AG10803 (cell line): ENCODE measurements around the gene CDK5RAP2.
"Not testable (repeated sequence)": the region's sequence is repeated elsewhere in the genome, so short reads cannot be mapped to it uniquely, and the experiment has no call there.

Experiments used
- DNase-seq: peaks from one replicate; pipeline ENCODE4 v3.0.0; 2010; ENCODE audit warnings: low read depth
- H3K4me3 ChIP-seq: 2 replicates; pipeline ENCODE4 v1.5.1; 2011; ENCODE audit warnings: mild to moderate bottlenecking, low read length, control low read depth
- CTCF ChIP-seq: conservative IDR thresholded peaks from 2 replicates; pipeline ENCODE4 v1.5.1; 2011; ENCODE audit warnings: mild to moderate bottlenecking, low read length, control low read depth, inconsistent platforms

CDK5RAP2 gene

GRCh38 chr9:120561709-120562108, 18.3 kb downstream of the CDK5RAP2 start:
- no peak overlapping the region for H3K4me3 ChIP-seq
- no peak for TF ChIP-seq CTCF
- DNase-seq = no peak

GRCh38 chr9:120559546-120559945, 20.4 kb downstream of the CDK5RAP2 start:
- no peak for TF ChIP-seq CTCF
- DNase-seq = peak; percentile 67
- no peak overlapping the region for H3K4me3 ChIP-seq

- no peak for TF ChIP-seq CTCF
- no peak overlapping the region for H3K4me3 ChIP-seq
- no peak for DNase-seq
These were observed 21.5 kb downstream of the CDK5RAP2 start for GRCh38 chr9:120558454-120558853.

- no peak for DNase-seq
- TF ChIP-seq CTCF = no peak
- no peak overlapping the region for H3K4me3 ChIP-seq
These were observed 22.8 kb downstream of the CDK5RAP2 start for GRCh38 chr9:120557205-120557604.

GRCh38 chr9:120556775-120557174, 23.2 kb downstream of the CDK5RAP2 start:
- no peak overlapping the region for H3K4me3 ChIP-seq
- no peak for TF ChIP-seq CTCF
- DNase-seq = no peak

- TF ChIP-seq CTCF = no peak
These were observed 24.1 kb downstream of the CDK5RAP2 start for GRCh38 chr9:120555839-120556238.

GRCh38 chr9:120552210-120552704, 27.7 kb downstream of the CDK5RAP2 start:
- not testable (repeated sequence) for DNase-seq, H3K4me3 ChIP-seq

More at GRCh38 chr9:120555839-120556238, 24.1 kb downstream of the CDK5RAP2 start:
- no peak for DNase-seq
- no peak overlapping the region for H3K4me3 ChIP-seq
